Measurements from ENCODE around the gene CPNE5. TPM values are rescaled to one million over a fixed set of nuclear protein-coding genes. Genes with fewer than 3 reads are reported as not detected.
"Not testable (repeated sequence)": the region's sequence is repeated elsewhere in the genome, so short reads cannot be mapped to it uniquely, and the experiment has no call there.

Gene CPNE5
- total and polyA plus RNA-seq, 2 donors = 0.57 to 3.4 TPM

- H3K36me3 ChIP-seq (ENCODE audit: control insufficient read depth in 2 of 2, insufficient read depth in 2 of 2, low read length in 1 of 2); H3K27me3 ChIP-seq (ENCODE audit: control insufficient read depth in 2 of 2, insufficient read depth in 1 of 2, low read length in 1 of 2); H3K27ac ChIP-seq (ENCODE audit: low read depth in 1 of 2, low read length in 1 of 2); H3K4me3 ChIP-seq (ENCODE audit: low read length in 2 of 2); H3K4me1 ChIP-seq (ENCODE audit: control insufficient read depth in 2 of 2, insufficient read depth in 2 of 2, low read length in 2 of 2); H3K9me3 ChIP-seq (ENCODE audit: control insufficient read depth in 2 of 2, insufficient read depth in 1 of 2, low read length in 1 of 2); DNase-seq (ENCODE audit: low read depth in 6 of 9, low spot score in 9 of 9): not testable (repeated sequence)
- WGBS = 95% methylated on average over 4 of the region's 4 CpGs
Observed at GRCh38 chr6:36723992-36724391, 115.3 kb downstream of the CPNE5 start.

GRCh38 chr6:36722879-36723278 is 116.4 kb downstream of the CPNE5 start:
- no peak for DNase-seq (ENCODE audit: low read depth in 6 of 9, low spot score in 9 of 9)
- Histone ChIP-seq H3K27ac (ENCODE audit: low read depth in 1 of 2, low read length in 1 of 2) (no peak overlapping the region), H3K9me3 (ENCODE audit: control insufficient read depth in 2 of 2, insufficient read depth in 1 of 2, low read length in 1 of 2) (no peaks in the 10 kb centered on the region), H3K4me3 (ENCODE audit: low read length in 2 of 2) (no peak overlapping the region), H3K27me3 (ENCODE audit: control insufficient read depth in 2 of 2, insufficient read depth in 1 of 2, low read length in 1 of 2) (no peaks in the 10 kb centered on the region), H3K4me1 (ENCODE audit: control insufficient read depth in 2 of 2, insufficient read depth in 2 of 2, low read length in 2 of 2) (peaks cover 0 to 7% of the 10 kb centered on the region in 2 donors), H3K36me3 (ENCODE audit: control insufficient read depth in 2 of 2, insufficient read depth in 2 of 2, low read length in 1 of 2) (no peaks in the 10 kb centered on the region)
- WGBS = 97% methylated on average over 2 of the region's 2 CpGs

GRCh38 chr6:36722365-36722764 is 116.9 kb downstream of the CPNE5 start:
- H3K9me3 ChIP-seq (ENCODE audit: control insufficient read depth in 2 of 2, insufficient read depth in 1 of 2, low read length in 1 of 2) = no peaks in the 10 kb centered on the region
- H3K36me3 ChIP-seq (ENCODE audit: control insufficient read depth in 2 of 2, insufficient read depth in 2 of 2, low read length in 1 of 2) = no peaks in the 10 kb centered on the region
- no peaks in the 10 kb centered on the region for H3K27me3 ChIP-seq (ENCODE audit: control insufficient read depth in 2 of 2, insufficient read depth in 1 of 2, low read length in 1 of 2)
- no peak overlapping the region for H3K27ac ChIP-seq (ENCODE audit: low read depth in 1 of 2, low read length in 1 of 2)
- peaks cover 0 to 7% of the 10 kb centered on the region in 2 donors for H3K4me1 ChIP-seq (ENCODE audit: control insufficient read depth in 2 of 2, insufficient read depth in 2 of 2, low read length in 2 of 2)
- DNase-seq (ENCODE audit: low read depth in 6 of 9, low spot score in 9 of 9) = no peak
- H3K4me3 ChIP-seq (ENCODE audit: low read length in 2 of 2) = no peak overlapping the region
- WGBS = 96% methylated on average over 10 of the region's 10 CpGs

- WGBS = 95% methylated on average over 15 of the region's 15 CpGs
- Histone ChIP-seq H3K36me3 (ENCODE audit: control insufficient read depth in 2 of 2, insufficient read depth in 2 of 2, low read length in 1 of 2) (no peaks in the 10 kb centered on the region), H3K27me3 (ENCODE audit: control insufficient read depth in 2 of 2, insufficient read depth in 1 of 2, low read length in 1 of 2) (no peaks in the 10 kb centered on the region), H3K9me3 (ENCODE audit: control insufficient read depth in 2 of 2, insufficient read depth in 1 of 2, low read length in 1 of 2) (no peaks in the 10 kb centered on the region), H3K4me3 (ENCODE audit: low read length in 2 of 2) (no peak overlapping the region), H3K4me1 (ENCODE audit: control insufficient read depth in 2 of 2, insufficient read depth in 2 of 2, low read length in 2 of 2) (peaks cover 0 to 7% of the 10 kb centered on the region in 2 donors), H3K27ac (ENCODE audit: low read depth in 1 of 2, low read length in 1 of 2) (no peak overlapping the region)
- no peak for DNase-seq (ENCODE audit: low read depth in 6 of 9, low spot score in 9 of 9)
Observed at GRCh38 chr6:36721369-36722140, 117.7 kb downstream of the CPNE5 start.

GRCh38 chr6:36720251-36721141 is 118.7 kb downstream of the CPNE5 start:
- Histone ChIP-seq H3K27ac (ENCODE audit: low read depth in 1 of 2, low read length in 1 of 2) (no peak overlapping the region), H3K27me3 (ENCODE audit: control insufficient read depth in 2 of 2, insufficient read depth in 1 of 2, low read length in 1 of 2) (no peaks in the 10 kb centered on the region), H3K4me3 (ENCODE audit: low read length in 2 of 2) (no peak overlapping the region), H3K36me3 (ENCODE audit: control insufficient read depth in 2 of 2, insufficient read depth in 2 of 2, low read length in 1 of 2) (no peaks in the 10 kb centered on the region), H3K9me3 (ENCODE audit: control insufficient read depth in 2 of 2, insufficient read depth in 1 of 2, low read length in 1 of 2) (no peaks in the 10 kb centered on the region), H3K4me1 (ENCODE audit: control insufficient read depth in 2 of 2, insufficient read depth in 2 of 2, low read length in 2 of 2) (peaks cover 0 to 7% of the 10 kb centered on the region in 2 donors)
- DNase-seq (ENCODE audit: low read depth in 6 of 9, low spot score in 9 of 9) = no peak
- WGBS = 97% methylated on average over 11 of the region's 11 CpGs

- Histone ChIP-seq H3K27ac (ENCODE audit: low read depth in 1 of 2, low read length in 1 of 2) (no peak overlapping the region), H3K27me3 (ENCODE audit: control insufficient read depth in 2 of 2, insufficient read depth in 1 of 2, low read length in 1 of 2) (no peaks in the 10 kb centered on the region), H3K4me1 (ENCODE audit: control insufficient read depth in 2 of 2, insufficient read depth in 2 of 2, low read length in 2 of 2) (peaks cover 0 to 7% of the 10 kb centered on the region in 2 donors), H3K9me3 (ENCODE audit: control insufficient read depth in 2 of 2, insufficient read depth in 1 of 2, low read length in 1 of 2) (no peaks in the 10 kb centered on the region), H3K4me3 (ENCODE audit: low read length in 2 of 2) (no peak overlapping the region), H3K36me3 (ENCODE audit: control insufficient read depth in 2 of 2, insufficient read depth in 2 of 2, low read length in 1 of 2) (no peaks in the 10 kb centered on the region)
- 96% methylated on average over 7 of the region's 7 CpGs for WGBS
- DNase-seq (ENCODE audit: low read depth in 6 of 9, low spot score in 9 of 9) = no peak
Observed at GRCh38 chr6:36719126-36719525, 120.1 kb downstream of the CPNE5 start.

- Histone ChIP-seq H3K9me3 (ENCODE audit: control insufficient read depth in 2 of 2, insufficient read depth in 1 of 2, low read length in 1 of 2) (no peaks in the 10 kb centered on the region), H3K27ac (ENCODE audit: low read depth in 1 of 2, low read length in 1 of 2) (no peak overlapping the region), H3K4me1 (ENCODE audit: control insufficient read depth in 2 of 2, insufficient read depth in 2 of 2, low read length in 2 of 2) (peaks cover 0 to 7% of the 10 kb centered on the region in 2 donors), H3K4me3 (ENCODE audit: low read length in 2 of 2) (no peak overlapping the region), H3K27me3 (ENCODE audit: control insufficient read depth in 2 of 2, insufficient read depth in 1 of 2, low read length in 1 of 2) (no peaks in the 10 kb centered on the region), H3K36me3 (ENCODE audit: control insufficient read depth in 2 of 2, insufficient read depth in 2 of 2, low read length in 1 of 2) (no peaks in the 10 kb centered on the region)
- WGBS = 89% methylated on average over 5 of the region's 5 CpGs
- no peak for DNase-seq (ENCODE audit: low read depth in 6 of 9, low spot score in 9 of 9)
Observed at GRCh38 chr6:36718560-36718959, 120.7 kb downstream of the CPNE5 start.

- Histone ChIP-seq H3K9me3 (ENCODE audit: control insufficient read depth in 2 of 2, insufficient read depth in 1 of 2, low read length in 1 of 2) (no peaks in the 10 kb centered on the region), H3K27me3 (ENCODE audit: control insufficient read depth in 2 of 2, insufficient read depth in 1 of 2, low read length in 1 of 2) (no peaks in the 10 kb centered on the region), H3K36me3 (ENCODE audit: control insufficient read depth in 2 of 2, insufficient read depth in 2 of 2, low read length in 1 of 2) (no peaks in the 10 kb centered on the region), H3K4me3 (ENCODE audit: low read length in 2 of 2) (no peak overlapping the region), H3K4me1 (ENCODE audit: control insufficient read depth in 2 of 2, insufficient read depth in 2 of 2, low read length in 2 of 2) (peaks cover 0 to 7% of the 10 kb centered on the region in 2 donors), H3K27ac (ENCODE audit: low read depth in 1 of 2, low read length in 1 of 2) (no peak overlapping the region)
- no peak for DNase-seq (ENCODE audit: low read depth in 6 of 9, low spot score in 9 of 9)
- 90% methylated on average over 12 of the region's 12 CpGs for WGBS
Observed at GRCh38 chr6:36717871-36718540, 121.2 kb downstream of the CPNE5 start.

Data from thymus (tissue), 11 donors.